ENCODE measurements around the gene COPS7A. TPM values are rescaled to one million over a fixed set of nuclear protein-coding genes. Genes with fewer than 3 reads are reported as not detected.

Gene COPS7A
- total RNA-seq, 1 experiment from 2014 or later: 55.5 TPM

DNA sequence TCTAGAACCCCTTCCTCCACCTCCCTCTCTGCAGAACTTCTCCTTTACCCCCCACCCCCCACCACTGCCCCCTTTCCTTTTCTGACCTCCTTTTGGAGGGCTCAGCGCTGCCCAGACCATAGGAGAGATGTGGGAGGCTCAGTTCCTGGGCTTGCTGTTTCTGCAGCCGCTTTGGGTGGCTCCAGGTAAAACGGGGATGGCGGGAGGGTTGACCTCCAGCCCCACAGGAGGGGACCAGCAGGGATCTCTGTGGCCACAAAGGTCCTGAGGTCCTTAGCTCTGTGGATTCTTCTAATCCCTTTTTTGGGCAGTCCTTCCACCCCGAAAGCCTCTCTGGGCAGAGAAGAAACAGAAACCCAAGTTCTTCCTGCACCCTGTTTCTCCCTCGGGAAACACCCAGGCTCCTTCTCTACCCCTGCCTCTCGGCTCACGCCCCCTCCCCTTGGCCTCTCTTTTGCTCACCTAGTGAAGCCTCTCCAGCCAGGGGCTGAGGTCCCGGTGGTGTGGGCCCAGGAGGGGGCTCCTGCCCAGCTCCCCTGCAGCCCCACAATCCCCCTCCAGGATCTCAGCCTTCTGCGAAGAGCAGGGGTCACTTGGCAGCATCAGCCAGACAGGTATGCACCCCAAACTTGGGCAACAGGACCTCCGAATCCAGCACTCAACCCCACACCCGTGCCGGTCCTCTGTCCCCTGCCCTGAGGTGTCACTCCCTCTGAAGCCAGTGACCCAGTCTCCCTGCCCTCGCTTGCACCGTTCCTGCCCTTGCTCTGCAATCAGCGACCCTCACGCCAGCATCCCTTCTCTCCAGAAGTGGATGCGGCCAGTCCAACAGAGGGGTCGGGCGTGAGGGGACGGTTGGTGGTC, 49.1 kb downstream of the COPS7A start:
- H3K36me3 Mint-ChIP-seq (ENCODE audit: insufficient read depth, unreplicated experiment): peaks cover 15% of the 10 kb centered on the region
- H3K9me3 Mint-ChIP-seq (ENCODE audit: unreplicated experiment): no peaks in the 10 kb centered on the region
- DNase-seq (ENCODE audit: unreplicated experiment): no peak
- H3K4me3 Mint-ChIP-seq (ENCODE audit: unreplicated experiment): no peak overlapping the region
- ChIA-PET POLR2A (no interaction called here), CTCF (interaction anchor here (0.7 to 2.7 kb wide), 2 partner anchors 19 to 52 kb away, joined by 4 to 18 read pairs; partner anchors contain the start of gene MLF2)
- H3K4me1 Mint-ChIP-seq (ENCODE audit: insufficient read depth, unreplicated experiment): peaks cover 39% of the 10 kb centered on the region
- BruUV-seq (replicated peaks): no TSS peak
- TF ChIP-seq, protein P1, sequence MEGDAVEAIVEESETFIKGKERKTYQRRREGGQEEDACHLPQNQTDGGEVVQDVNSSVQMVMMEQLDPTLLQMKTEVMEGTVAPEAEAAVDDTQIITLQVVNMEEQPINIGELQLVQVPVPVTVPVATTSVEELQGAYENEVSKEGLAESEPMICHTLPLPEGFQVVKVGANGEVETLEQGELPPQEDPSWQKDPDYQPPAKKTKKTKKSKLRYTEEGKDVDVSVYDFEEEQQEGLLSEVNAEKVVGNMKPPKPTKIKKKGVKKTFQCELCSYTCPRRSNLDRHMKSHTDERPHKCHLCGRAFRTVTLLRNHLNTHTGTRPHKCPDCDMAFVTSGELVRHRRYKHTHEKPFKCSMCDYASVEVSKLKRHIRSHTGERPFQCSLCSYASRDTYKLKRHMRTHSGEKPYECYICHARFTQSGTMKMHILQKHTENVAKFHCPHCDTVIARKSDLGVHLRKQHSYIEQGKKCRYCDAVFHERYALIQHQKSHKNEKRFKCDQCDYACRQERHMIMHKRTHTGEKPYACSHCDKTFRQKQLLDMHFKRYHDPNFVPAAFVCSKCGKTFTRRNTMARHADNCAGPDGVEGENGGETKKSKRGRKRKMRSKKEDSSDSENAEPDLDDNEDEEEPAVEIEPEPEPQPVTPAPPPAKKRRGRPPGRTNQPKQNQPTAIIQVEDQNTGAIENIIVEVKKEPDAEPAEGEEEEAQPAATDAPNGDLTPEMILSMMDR (IDR thresholded peaks at IDR 0.05; ENCODE audit: unreplicated experiment): no peak
- H3K27me3 Mint-ChIP-seq (ENCODE audit: insufficient read depth, unreplicated experiment): no peaks in the 10 kb centered on the region
- intact Hi-C loops (cut with micrococcal nuclease): no loop called here
- no peak overlapping the region for H3K27ac Mint-ChIP-seq (ENCODE audit: low read depth, unreplicated experiment)

DNA sequence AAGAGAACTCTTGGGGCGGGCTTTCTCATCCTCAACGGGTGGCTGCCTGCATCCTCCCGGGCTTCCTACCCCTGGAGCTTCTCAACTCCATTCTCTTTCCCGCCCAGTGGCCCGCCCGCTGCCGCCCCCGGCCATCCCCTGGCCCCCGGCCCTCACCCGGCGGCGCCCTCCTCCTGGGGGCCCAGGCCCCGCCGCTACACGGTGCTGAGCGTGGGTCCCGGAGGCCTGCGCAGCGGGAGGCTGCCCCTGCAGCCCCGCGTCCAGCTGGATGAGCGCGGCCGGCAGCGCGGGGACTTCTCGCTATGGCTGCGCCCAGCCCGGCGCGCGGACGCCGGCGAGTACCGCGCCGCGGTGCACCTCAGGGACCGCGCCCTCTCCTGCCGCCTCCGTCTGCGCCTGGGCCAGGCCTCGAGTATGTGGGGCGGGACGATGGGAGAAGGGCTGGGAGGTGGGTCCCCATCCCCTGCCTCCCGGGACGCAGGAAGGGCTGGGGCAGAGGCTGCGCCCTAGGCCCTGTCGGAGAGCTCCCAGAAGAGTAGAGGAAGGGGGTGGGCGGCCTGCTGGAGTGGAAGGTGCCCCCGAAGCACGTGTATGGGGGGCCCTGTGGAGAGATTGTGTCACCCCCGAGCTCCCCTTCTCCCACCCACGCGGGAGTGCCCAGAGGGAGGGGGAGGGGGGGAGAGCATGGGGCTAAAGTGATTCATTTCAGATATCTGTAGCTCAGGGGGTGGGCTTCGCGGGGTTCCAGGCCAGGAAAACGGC, 49.9 kb downstream of the COPS7A start:
- POLR2A ChIA-PET: interaction anchor here (1.1 kb wide), 1 partner anchor 20 kb away, joined by 4 read pairs; no protein-coding TSS in a partner anchor
- BruUV-seq (replicated peaks): no TSS peak
- intact Hi-C loops (cut with micrococcal nuclease): no loop called here

DNA sequence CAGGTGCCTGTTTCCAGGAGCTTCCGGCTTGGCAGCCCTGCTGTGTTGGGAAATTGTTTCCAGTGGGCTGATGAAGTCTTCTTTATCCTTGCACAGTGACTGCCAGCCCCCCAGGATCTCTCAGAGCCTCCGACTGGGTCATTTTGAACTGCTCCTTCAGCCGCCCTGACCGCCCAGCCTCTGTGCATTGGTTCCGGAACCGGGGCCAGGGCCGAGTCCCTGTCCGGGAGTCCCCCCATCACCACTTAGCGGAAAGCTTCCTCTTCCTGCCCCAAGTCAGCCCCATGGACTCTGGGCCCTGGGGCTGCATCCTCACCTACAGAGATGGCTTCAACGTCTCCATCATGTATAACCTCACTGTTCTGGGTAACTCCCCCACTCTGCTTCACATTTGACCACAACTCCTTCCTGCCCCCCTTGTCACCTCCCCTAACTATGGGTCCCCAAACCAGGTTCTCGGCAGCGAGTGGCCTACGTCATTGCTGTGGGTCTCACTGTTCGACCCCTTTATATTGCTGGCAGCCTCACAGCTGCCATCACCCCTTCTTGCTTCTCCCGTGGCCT, 50.7 kb downstream of the COPS7A start:
- TF ChIP-seq, protein P1 (IDR thresholded peaks at IDR 0.05; ENCODE audit: unreplicated experiment): no peak
- Mint-ChIP-seq H3K4me3 (ENCODE audit: unreplicated experiment) (no peak overlapping the region), H3K27ac (ENCODE audit: low read depth, unreplicated experiment) (peak overlapping the region; percentile 31), H3K9me3 (ENCODE audit: unreplicated experiment) (no peaks in the 10 kb centered on the region), H3K27me3 (ENCODE audit: insufficient read depth, unreplicated experiment) (no peaks in the 10 kb centered on the region), H3K36me3 (ENCODE audit: insufficient read depth, unreplicated experiment) (peaks cover 13% of the 10 kb centered on the region), H3K4me1 (ENCODE audit: insufficient read depth, unreplicated experiment) (peaks cover 33% of the 10 kb centered on the region)
- DNase-seq (ENCODE audit: unreplicated experiment): no peak
- BruUV-seq (replicated peaks): no TSS peak
- intact Hi-C loops (cut with micrococcal nuclease): loop anchor here (5.0 kb wide), 1 partner anchor 207 kb away; the partner anchor contains the start of gene NOP2
- CTCF ChIA-PET: interaction anchor here (0.5 to 5.5 kb wide), 5 partner anchors 8 to 351 kb away, joined by 3 to 43 read pairs (median 3); partner anchors contain the start of genes COPS7A, MLF2 and PTMS
- POLR2A ChIA-PET: interaction anchor here (1.1 kb wide), 2 partner anchors 21 to 22 kb away, joined by 3 to 4 read pairs; partner anchors contain the start of gene MLF2

More for the DNA sequence above, 49.9 kb downstream of the COPS7A start:
- Mint-ChIP-seq H3K27me3 (ENCODE audit: insufficient read depth, unreplicated experiment) (no peaks in the 10 kb centered on the region), H3K4me3 (ENCODE audit: unreplicated experiment) (no peak overlapping the region), H3K9me3 (ENCODE audit: unreplicated experiment) (no peaks in the 10 kb centered on the region), H3K27ac (ENCODE audit: low read depth, unreplicated experiment) (no peak overlapping the region), H3K4me1 (ENCODE audit: insufficient read depth, unreplicated experiment) (peaks cover 37% of the 10 kb centered on the region), H3K36me3 (ENCODE audit: insufficient read depth, unreplicated experiment) (peaks cover 15% of the 10 kb centered on the region)
- DNase-seq (ENCODE audit: unreplicated experiment): no peak
- CTCF ChIA-PET: interaction anchor here (0.5 to 5.5 kb wide), 4 partner anchors 7 to 209 kb away, joined by 3 to 43 read pairs (median 10); partner anchors contain the start of genes COPS7A, MLF2 and PTMS
- TF ChIP-seq, protein P1 (IDR thresholded peaks at IDR 0.05; ENCODE audit: unreplicated experiment): no peak
